Stomach (tissue), 4 donors: Measurements from ENCODE around the gene IL16.

Experiments used
- EP300 ChIP-seq: sonication (generic); formaldehyde crosslinking; IDR thresholded peaks from one replicate; pipeline ENCODE4 v1.6.1; 2017; ENCODE audit warnings: antibody characterized with exemption
- POLR2AphosphoS5 ChIP-seq, 3 donors: sonication (generic); formaldehyde crosslinking; IDR thresholded peaks; one replicate each; pipeline ENCODE4 v1.6.1; 2016; ENCODE audit warnings: antibody characterized with exemption in 3 of 3
- TF ChIP-seq, protein P1 (sequence below), 7 experiments: fragments of 450-650 bp in 4 of 7; fragments of 200-600 bp in 3 of 7; sonication (generic) in 3 of 7; IDR thresholded peaks; one replicate each; pipeline ENCODE4 v1.5.1; 2016 to 2019; ENCODE audit warnings: antibody characterized with exemption in 7 of 7, control low read depth in 2 of 7, mild to moderate bottlenecking in 1 of 7

DNA sequence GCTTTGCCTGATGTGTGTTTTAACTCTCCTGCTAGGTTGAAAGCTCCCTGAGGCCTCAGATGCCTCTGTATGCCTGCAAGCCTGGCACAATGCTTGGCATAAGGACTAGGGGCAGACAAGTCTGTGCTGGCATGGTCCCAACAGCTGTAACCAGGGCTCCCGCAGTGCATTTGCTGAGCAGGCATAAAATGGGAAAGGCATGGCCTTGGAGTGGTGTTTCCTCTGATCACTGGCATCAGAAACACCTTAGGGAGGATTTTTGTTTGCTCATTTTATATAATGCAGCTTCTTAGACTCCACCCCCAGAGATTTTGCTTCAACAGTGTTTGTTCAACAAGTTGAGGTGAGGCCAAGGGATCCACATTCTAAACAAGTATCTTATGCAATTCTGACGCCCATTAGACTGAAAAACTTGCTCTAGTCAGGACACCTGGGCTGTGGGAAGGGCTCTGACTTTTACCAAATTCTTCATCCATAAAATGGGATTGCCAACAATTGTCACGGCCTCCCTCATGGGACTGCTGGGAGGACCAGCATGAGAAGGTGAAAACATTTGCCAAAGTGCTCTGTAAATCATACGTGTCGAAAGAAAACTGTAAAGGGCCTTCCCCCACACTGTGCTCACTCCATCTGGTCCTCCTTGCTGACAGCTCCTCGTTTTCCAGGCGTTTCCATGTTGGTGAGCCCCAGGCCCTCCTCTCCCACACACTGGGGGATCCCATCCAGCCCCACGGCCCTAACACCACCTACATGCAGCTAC is 84.2 kb downstream of the IL16 start:
- TF ChIP-seq, protein P1, sequence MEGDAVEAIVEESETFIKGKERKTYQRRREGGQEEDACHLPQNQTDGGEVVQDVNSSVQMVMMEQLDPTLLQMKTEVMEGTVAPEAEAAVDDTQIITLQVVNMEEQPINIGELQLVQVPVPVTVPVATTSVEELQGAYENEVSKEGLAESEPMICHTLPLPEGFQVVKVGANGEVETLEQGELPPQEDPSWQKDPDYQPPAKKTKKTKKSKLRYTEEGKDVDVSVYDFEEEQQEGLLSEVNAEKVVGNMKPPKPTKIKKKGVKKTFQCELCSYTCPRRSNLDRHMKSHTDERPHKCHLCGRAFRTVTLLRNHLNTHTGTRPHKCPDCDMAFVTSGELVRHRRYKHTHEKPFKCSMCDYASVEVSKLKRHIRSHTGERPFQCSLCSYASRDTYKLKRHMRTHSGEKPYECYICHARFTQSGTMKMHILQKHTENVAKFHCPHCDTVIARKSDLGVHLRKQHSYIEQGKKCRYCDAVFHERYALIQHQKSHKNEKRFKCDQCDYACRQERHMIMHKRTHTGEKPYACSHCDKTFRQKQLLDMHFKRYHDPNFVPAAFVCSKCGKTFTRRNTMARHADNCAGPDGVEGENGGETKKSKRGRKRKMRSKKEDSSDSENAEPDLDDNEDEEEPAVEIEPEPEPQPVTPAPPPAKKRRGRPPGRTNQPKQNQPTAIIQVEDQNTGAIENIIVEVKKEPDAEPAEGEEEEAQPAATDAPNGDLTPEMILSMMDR (IDR thresholded peaks at IDR 0.05), result no peak
- TF ChIP-seq EP300, result no peak
- TF ChIP-seq POLR2AphosphoS5 (IDR thresholded peaks at IDR 0.05), result no peak
